ENCODE results near the gene TCP11.

DNA sequence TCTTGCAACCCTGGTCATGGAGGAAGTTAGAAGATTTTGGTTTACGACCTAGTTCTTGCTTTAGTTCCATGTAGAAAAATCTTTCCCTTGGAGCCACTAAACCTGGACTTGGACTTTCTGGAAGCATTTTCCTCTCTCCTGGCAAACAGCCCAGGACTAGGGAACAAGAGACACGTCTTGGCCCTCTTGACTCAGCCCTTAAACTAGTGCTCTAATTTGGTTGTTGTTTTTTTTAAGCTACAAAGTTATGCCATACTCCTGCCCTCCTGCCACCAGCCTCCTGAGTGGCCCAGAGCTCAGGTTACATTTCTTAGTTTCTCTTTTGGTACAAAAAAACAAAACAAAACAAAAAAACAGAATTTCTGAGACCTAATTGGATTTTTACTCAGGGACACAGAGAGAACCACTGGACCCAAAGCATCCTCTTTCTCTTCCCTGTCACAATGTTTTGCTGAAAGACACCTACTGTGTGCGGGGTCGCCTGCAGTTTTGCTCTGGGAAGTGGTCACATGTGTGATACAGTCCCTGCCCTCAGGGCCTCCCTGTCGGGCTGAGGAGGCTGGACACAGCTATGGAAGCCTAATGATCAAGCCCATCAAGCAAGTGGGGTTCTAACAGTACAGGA, 40.3 kb upstream of the TCP11 start:
- TF ChIP-seq, protein P1, sequence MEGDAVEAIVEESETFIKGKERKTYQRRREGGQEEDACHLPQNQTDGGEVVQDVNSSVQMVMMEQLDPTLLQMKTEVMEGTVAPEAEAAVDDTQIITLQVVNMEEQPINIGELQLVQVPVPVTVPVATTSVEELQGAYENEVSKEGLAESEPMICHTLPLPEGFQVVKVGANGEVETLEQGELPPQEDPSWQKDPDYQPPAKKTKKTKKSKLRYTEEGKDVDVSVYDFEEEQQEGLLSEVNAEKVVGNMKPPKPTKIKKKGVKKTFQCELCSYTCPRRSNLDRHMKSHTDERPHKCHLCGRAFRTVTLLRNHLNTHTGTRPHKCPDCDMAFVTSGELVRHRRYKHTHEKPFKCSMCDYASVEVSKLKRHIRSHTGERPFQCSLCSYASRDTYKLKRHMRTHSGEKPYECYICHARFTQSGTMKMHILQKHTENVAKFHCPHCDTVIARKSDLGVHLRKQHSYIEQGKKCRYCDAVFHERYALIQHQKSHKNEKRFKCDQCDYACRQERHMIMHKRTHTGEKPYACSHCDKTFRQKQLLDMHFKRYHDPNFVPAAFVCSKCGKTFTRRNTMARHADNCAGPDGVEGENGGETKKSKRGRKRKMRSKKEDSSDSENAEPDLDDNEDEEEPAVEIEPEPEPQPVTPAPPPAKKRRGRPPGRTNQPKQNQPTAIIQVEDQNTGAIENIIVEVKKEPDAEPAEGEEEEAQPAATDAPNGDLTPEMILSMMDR (IDR thresholded peaks at IDR 0.05 in 8 of 11, conservative IDR thresholded peaks at IDR 0.05 in 3 of 11), result no peak
- no peak for TF ChIP-seq POLR2AphosphoS5 (IDR thresholded peaks at IDR 0.05)
